ENCODE results near the gene BCL11A.

GRCh38 chr2:60456115-60456770 is 97.2 kb downstream of the BCL11A start:
- no peak for TF ChIP-seq EZH2phosphoT487 (IDR thresholded peaks at IDR 0.05; ENCODE audit: insufficient read depth, low read depth)
- TF ChIP-seq EZH2 (IDR thresholded peaks at IDR 0.05; ENCODE audit: insufficient read depth, poor library complexity, severe bottlenecking), result no peak

All from GM23248 (cell line).